ENCODE data around the gene TAS2R39. TPM values are rescaled to one million over a fixed set of nuclear protein-coding genes. Genes with fewer than 3 reads are reported as not detected.

Gene TAS2R39
- total RNA-seq, 4 donors from 2014 or later, result not detected

GRCh38 chr7:143223784-143224183 is 40.6 kb downstream of the TAS2R39 start:
- ATAC-seq (no peak), DNase-seq (no peak)
- intact Hi-C loops (cut with DNase I; ENCODE audit: low total_unique reads) (no loop called here), in situ Hi-C loops (cut with MboI; ENCODE audit: low sequenced_read_pairs in 4 of 4) (loop anchor here in 3 of 4 donors (25.0 kb wide), 1 partner anchor 361 kb away; the partner anchor contains the start of gene EPHB6 (in 3 of the 3))
- Histone ChIP-seq H3K4me3 (no peak overlapping the region), H3K27ac (no peak overlapping the region), H3K4me1 (no peaks in the 10 kb centered on the region), H3K36me3 (no peaks in the 10 kb centered on the region), H3K9me3 (no peaks in the 10 kb centered on the region), H3K27me3 (no peaks in the 10 kb centered on the region)
- TF ChIP-seq CTCF (IDR thresholded peaks at IDR 0.05 in 4 of 5, conservative IDR thresholded peaks at IDR 0.05 in 1 of 5) (no peak), POLR2A (IDR thresholded peaks at IDR 0.05) (no peak)

- Histone ChIP-seq H3K27me3 (no peaks in the 10 kb centered on the region), H3K9me3 (no peaks in the 10 kb centered on the region), H3K36me3 (no peaks in the 10 kb centered on the region), H3K27ac (no peak overlapping the region), H3K4me3 (no peak overlapping the region), H3K4me1 (no peaks in the 10 kb centered on the region)
- DNase-seq (no peak), ATAC-seq (no peak)
- in situ Hi-C loops (cut with MboI; ENCODE audit: low sequenced_read_pairs in 4 of 4), result no loop called here
- intact Hi-C loops (cut with DNase I; ENCODE audit: low total_unique reads), result no loop called here
- no peak for TF ChIP-seq POLR2A (IDR thresholded peaks at IDR 0.05)
- no peak for TF ChIP-seq CTCF (IDR thresholded peaks at IDR 0.05 in 4 of 5, conservative IDR thresholded peaks at IDR 0.05 in 1 of 5)
Measured at GRCh38 chr7:143225047-143225446, 41.8 kb downstream of the TAS2R39 start.

GRCh38 chr7:143227806-143228205 is 44.6 kb downstream of the TAS2R39 start:
- Histone ChIP-seq H3K36me3 (no peaks in the 10 kb centered on the region), H3K27ac (no peak overlapping the region), H3K4me1 (no peaks in the 10 kb centered on the region), H3K9me3 (no peaks in the 10 kb centered on the region), H3K27me3 (no peaks in the 10 kb centered on the region), H3K4me3 (no peak overlapping the region)
- ATAC-seq, result no peak
- DNase-seq, result no peak
- intact Hi-C loops (cut with DNase I; ENCODE audit: low total_unique reads) (no loop called here), in situ Hi-C loops (cut with MboI; ENCODE audit: low sequenced_read_pairs in 4 of 4) (no loop called here)
- TF ChIP-seq CTCF (IDR thresholded peaks at IDR 0.05 in 4 of 5, conservative IDR thresholded peaks at IDR 0.05 in 1 of 5) (no peak), POLR2A (IDR thresholded peaks at IDR 0.05) (no peak)

GRCh38 chr7:143229054-143229790 is 46.0 kb downstream of the TAS2R39 start:
- intact Hi-C loops (cut with DNase I; ENCODE audit: low total_unique reads), result no loop called here
- Histone ChIP-seq H3K4me1 (no peaks in the 10 kb centered on the region), H3K27me3 (no peaks in the 10 kb centered on the region), H3K9me3 (no peaks in the 10 kb centered on the region), H3K4me3 (no peak overlapping the region), H3K36me3 (no peaks in the 10 kb centered on the region), H3K27ac (peak overlapping the region; percentile 4 to 47 (median 16))
- DNase-seq (no peak), ATAC-seq (no peak)
- in situ Hi-C loops (cut with MboI; ENCODE audit: low sequenced_read_pairs in 4 of 4), result no loop called here
- TF ChIP-seq POLR2A (IDR thresholded peaks at IDR 0.05) (no peak), CTCF (IDR thresholded peaks at IDR 0.05 in 4 of 5, conservative IDR thresholded peaks at IDR 0.05 in 1 of 5) (no peak)

Measured in gastrocnemius medialis (tissue), 4 donors.